H9 (cell line): ENCODE data around the gene AEBP2. TPM values are rescaled to one million over a fixed set of nuclear protein-coding genes. Genes with fewer than 3 reads are reported as not detected.

Experiments
- DNase-seq: peaks from one replicate; pipeline ENCODE4 v3.0.0-alpha.2; 2017
- H2AFZ ChIP-seq: one replicate; pipeline ENCODE4 v1.6.1; 2013; ENCODE audit warnings: mild to moderate bottlenecking, low read length, control low read depth, moderate library complexity
- H2AK5ac ChIP-seq: 2 replicates; pipeline ENCODE4 v1.6.1; 2013; ENCODE audit warnings: low read length, control low read depth, mixed read lengths; ENCODE audit not compliant: insufficient read length
- H2BK120ac ChIP-seq: one replicate; pipeline ENCODE4 v1.6.1; 2013; ENCODE audit warnings: low read depth, mild to moderate bottlenecking, low read length, control low read depth, inconsistent platforms; ENCODE audit not compliant: poor library complexity, severe bottlenecking
- H2BK12ac ChIP-seq: 2 replicates; pipeline ENCODE4 v1.6.1; 2013; ENCODE audit warnings: low read length, control low read depth, mixed read lengths, low read depth; ENCODE audit not compliant: insufficient read length
- H2BK15ac ChIP-seq: 2 replicates; pipeline ENCODE4 v1.6.1; 2013; ENCODE audit warnings: low read depth, low read length, control low read depth
- H2BK20ac ChIP-seq: one replicate; pipeline ENCODE4 v1.6.1; 2013; ENCODE audit warnings: low read depth, mild to moderate bottlenecking, low read length, control low read depth, inconsistent platforms; ENCODE audit not compliant: poor library complexity, severe bottlenecking
- H2BK5ac ChIP-seq: 2 replicates; pipeline ENCODE4 v1.6.1; 2013; ENCODE audit warnings: low read length, control low read depth, mixed read lengths; ENCODE audit not compliant: insufficient read length
- H3K14ac ChIP-seq: 2 replicates; pipeline ENCODE4 v1.6.1; 2013; ENCODE audit warnings: low read length, control low read depth; ENCODE audit not compliant: insufficient read depth
- H3K18ac ChIP-seq: 2 replicates; pipeline ENCODE4 v1.6.1; 2013; ENCODE audit warnings: low read depth, mild to moderate bottlenecking, mixed read lengths, low read length, control low read depth; ENCODE audit not compliant: insufficient read length
- H3K23ac ChIP-seq: 2 replicates; pipeline ENCODE4 v1.6.1; 2013; ENCODE audit warnings: low read length, control low read depth, mixed read lengths, low read depth; ENCODE audit not compliant: insufficient read length
- H3K23me2 ChIP-seq: 2 replicates; pipeline ENCODE4 v1.6.1; 2013; ENCODE audit warnings: low read depth, mild to moderate bottlenecking, mixed read lengths, low read length, control low read depth; ENCODE audit not compliant: insufficient read length, poor library complexity, severe bottlenecking
- H3K27ac ChIP-seq: 2 replicates; pipeline ENCODE4 v1.5.1; 2013; ENCODE audit warnings: low read length, control low read depth, mixed read lengths, low read depth; ENCODE audit not compliant: insufficient read length
- H3K27me3 ChIP-seq: 2 replicates; pipeline ENCODE4 v1.6.1; 2013; ENCODE audit warnings: low read length, control low read depth, inconsistent platforms; ENCODE audit not compliant: insufficient read depth
- H3K4ac ChIP-seq: 2 replicates; pipeline ENCODE4 v1.6.1; 2013; ENCODE audit warnings: low read depth, mild to moderate bottlenecking, control low read depth, inconsistent platforms, low read length, moderate library complexity
- H3K4me1 ChIP-seq: 2 replicates; pipeline ENCODE4 v1.6.1; 2013; ENCODE audit warnings: low read length, control low read depth, inconsistent platforms; ENCODE audit not compliant: insufficient read depth
- H3K4me2 ChIP-seq: 2 replicates; pipeline ENCODE4 v1.6.1; 2013; ENCODE audit warnings: low read length, control low read depth, mixed read lengths; ENCODE audit not compliant: insufficient read length, insufficient read depth
- H3K56ac ChIP-seq: 2 replicates; pipeline ENCODE4 v1.6.1; 2013; ENCODE audit warnings: low read depth, mild to moderate bottlenecking, mixed read lengths, low read length, control low read depth; ENCODE audit not compliant: insufficient read length
- H3K79me1 ChIP-seq: 2 replicates; pipeline ENCODE4 v1.6.1; 2013; ENCODE audit warnings: low read depth, mild to moderate bottlenecking, moderate library complexity, low read length, control low read depth, inconsistent platforms; ENCODE audit not compliant: insufficient read depth, poor library complexity, severe bottlenecking
- H3K79me2 ChIP-seq: 2 replicates; pipeline ENCODE4 v1.6.1; 2013; ENCODE audit warnings: low read length, control low read depth, inconsistent platforms; ENCODE audit not compliant: insufficient read depth
- H3K9ac ChIP-seq: 2 replicates; pipeline ENCODE4 v1.6.1; 2013; ENCODE audit warnings: low read length, control low read depth, mixed read lengths; ENCODE audit not compliant: insufficient read length; ENCODE audit errors: extremely low read depth
- H3K9me3 ChIP-seq: one replicate; pipeline ENCODE4 v1.6.1; 2013; ENCODE audit warnings: low read depth, low read length, inconsistent platforms; ENCODE audit not compliant: control insufficient read depth
- H3T11ph ChIP-seq: one replicate; pipeline ENCODE4 v1.6.1; 2013; ENCODE audit warnings: mild to moderate bottlenecking, low read length, control low read depth, inconsistent platforms
- H4K20me1 ChIP-seq: one replicate; pipeline ENCODE4 v1.6.1; 2013; ENCODE audit not compliant: control insufficient read depth, insufficient read length, insufficient read depth
- H4K5ac ChIP-seq: 2 replicates; pipeline ENCODE4 v1.6.1; 2013; ENCODE audit warnings: low read depth, mild to moderate bottlenecking, mixed read lengths, low read length, control low read depth; ENCODE audit not compliant: insufficient read length
- H4K8ac ChIP-seq: replicated peaks from 2 replicates; pipeline ENCODE4 v1.6.1; 2013; ENCODE audit warnings: low read length, control low read depth, mixed read lengths, low read depth; ENCODE audit not compliant: insufficient read length
- H4K91ac ChIP-seq: 2 replicates; pipeline ENCODE4 v1.6.1; 2013; ENCODE audit warnings: low read depth, mild to moderate bottlenecking, moderate library complexity, mixed read lengths, low read length, control low read depth; ENCODE audit not compliant: insufficient read length
- H3K27ac Mint-ChIP-seq, 3 experiments: 2 replicates in 2 of 3; 3 replicates in 1 of 3; pipeline ENCODE4 v1.8.0; 2020 to 2021; ENCODE audit warnings: mixed read lengths in 3 of 3, mild to moderate bottlenecking in 1 of 3, moderate library complexity in 1 of 3
- H3K27me3 Mint-ChIP-seq: 2 replicates; pipeline ENCODE4 v1.8.0; 2021; ENCODE audit warnings: low read depth, mild to moderate bottlenecking, moderate library complexity, mixed read lengths
- H3K36me3 Mint-ChIP-seq, 3 experiments: 2 replicates in 2 of 3; 3 replicates in 1 of 3; pipeline ENCODE4 v1.8.0; 2020 to 2021; ENCODE audit warnings: low read depth in 3 of 3, mixed read lengths in 3 of 3; ENCODE audit not compliant: insufficient read depth in 1 of 3
- H3K4me1 Mint-ChIP-seq, 2 experiments: 2 replicates each; pipeline ENCODE4 v1.8.0; 2020; ENCODE audit warnings: mixed read lengths in 2 of 2
- H3K4me3 Mint-ChIP-seq, 2 experiments: 2 replicates in 1 of 2; 3 replicates in 1 of 2; pipeline ENCODE4 v1.8.0; 2020 to 2021; ENCODE audit warnings: mild to moderate bottlenecking in 2 of 2, mixed read lengths in 2 of 2, moderate library complexity in 1 of 2
- H3K9me3 Mint-ChIP-seq, 2 experiments: 2 replicates in 1 of 2; 3 replicates in 1 of 2; pipeline ENCODE4 v1.8.0; 2020; ENCODE audit warnings: mild to moderate bottlenecking in 2 of 2, mixed read lengths in 2 of 2, moderate library complexity in 1 of 2
- CTCF ChIP-seq: fragments of 200-600 bp; sonication (generic); conservative IDR thresholded peaks from 3 replicates; pipeline ENCODE4 v1.8.0; 2021; ENCODE audit warnings: antibody characterized with exemption, mild to moderate bottlenecking
- WGBS: extraction: QIAGEN DNeasy Blood & Tissue Kit; methylation state at CpG from one replicate; pipeline ENCODE4 v1.1.7; 2013; ENCODE audit warnings: missing lambda C conversion rate, low lambda C conversion rate, mixed read lengths; ENCODE audit not compliant: insufficient read length; ENCODE audit errors: extremely low coverage; 5-methylcytosine and 5-hydroxymethylcytosine counted together
- total RNA-seq: library from RNA; stranded (reverse); gene quantifications from 2 replicates; pipeline ENCODE4 v1.2.1, GENCODE V29; 2021

The AEBP2 gene
- total RNA-seq, 1 experiment from 2014 or later: 82.8 TPM

GRCh38 chr12:19482036-19482435 lies 42.7 kb downstream of the AEBP2 start:
- no peak overlapping the region for H2BK12ac ChIP-seq
- H3K23ac ChIP-seq: no peak overlapping the region
- no peaks in the 10 kb centered on the region for H3K27me3 ChIP-seq
- WGBS: no CpG with 5 or more reads among the region's 3 CpGs
- H2BK20ac ChIP-seq: no peak overlapping the region
- H3K4me1 ChIP-seq: no peaks in the 10 kb centered on the region; the same call in 1 of the 2 replicates
- no peaks in the 10 kb centered on the region for H3K23me2 ChIP-seq
- Mint-ChIP-seq H3K36me3 (peaks cover 46 to 83% (median 81%) of the 10 kb centered on the region in 3 experiments), H3K9me3 (peaks cover 0 to 8% of the 10 kb centered on the region in 2 experiments; a peak in 4 of 5 replicates), H3K4me1 (peaks cover 41 to 45% of the 10 kb centered on the region in 2 experiments), H3K27ac (peak overlapping the region in 2 of 3 experiments; percentile 8 to 72; a peak in 3 of 7 replicates), H3K4me3 (no peak overlapping the region), H3K27me3 (no peaks in the 10 kb centered on the region)
- no peak overlapping the region for H3K14ac ChIP-seq
- TF ChIP-seq CTCF: no peak
- no peak overlapping the region for H3K18ac ChIP-seq
- no peak overlapping the region for H4K5ac ChIP-seq
- H3K9me3 ChIP-seq: no peaks in the 10 kb centered on the region
- no peak overlapping the region for H4K91ac ChIP-seq
- no peak overlapping the region for H3K4me2 ChIP-seq
- H3K56ac ChIP-seq: no peak overlapping the region
- H3K79me2 ChIP-seq: peaks cover 51% of the 10 kb centered on the region
- no peak overlapping the region for H2BK15ac ChIP-seq
- no peak overlapping the region for H3T11ph ChIP-seq
- no peak overlapping the region for H4K8ac ChIP-seq
- no peaks in the 10 kb centered on the region for H4K20me1 ChIP-seq
- DNase-seq: no peak
- H3K4ac ChIP-seq: no peak overlapping the region
- H2BK120ac ChIP-seq: no peak overlapping the region
- H3K27ac ChIP-seq: no peak overlapping the region
- no peak overlapping the region for H3K9ac ChIP-seq
- no peak overlapping the region for H2AFZ ChIP-seq
- no peak overlapping the region for H2BK5ac ChIP-seq
- H2AK5ac ChIP-seq: no peak overlapping the region
- peaks cover 6% of the 10 kb centered on the region for H3K79me1 ChIP-seq
